ENCODE data around the gene LAMTOR3.

Gene LAMTOR3

GRCh38 chr4:99861120-99861905, 32.9 kb downstream of the LAMTOR3 start:
- DNase-seq (ENCODE audit: low read depth): no peak

GRCh38 chr4:99860521-99860920, 33.7 kb downstream of the LAMTOR3 start:
- no peak for DNase-seq (ENCODE audit: low read depth)

DNA sequence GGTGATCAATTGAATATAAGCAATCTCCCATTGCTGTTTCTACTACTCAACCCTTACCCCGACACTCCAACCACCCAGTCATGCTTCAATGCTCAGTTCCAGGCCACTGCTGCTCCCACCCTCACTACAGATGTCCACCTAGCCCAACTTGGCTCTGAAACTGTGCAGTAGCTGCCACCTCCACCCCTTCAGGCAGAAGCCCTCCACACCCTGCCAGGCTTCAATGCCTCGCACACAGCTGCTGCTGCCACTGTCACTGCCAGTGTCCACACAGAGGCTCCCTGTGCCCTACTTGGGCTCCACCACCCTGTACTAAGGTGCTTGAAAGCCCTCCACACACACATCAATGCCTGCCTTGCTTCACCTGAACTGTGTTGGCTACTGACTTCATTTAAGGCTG, 34.6 kb downstream of the LAMTOR3 start:
- DNase-seq (ENCODE audit: low read depth): no peak

GRCh38 chr4:99857307-99857706, 36.9 kb downstream of the LAMTOR3 start:
- DNase-seq (ENCODE audit: low read depth): no peak

GRCh38 chr4:99856166-99856565, 38.1 kb downstream of the LAMTOR3 start:
- DNase-seq (ENCODE audit: low read depth): peak; percentile 43

GRCh38 chr4:99855678-99856077, 38.5 kb downstream of the LAMTOR3 start:
- no peak for DNase-seq (ENCODE audit: low read depth)

DNA sequence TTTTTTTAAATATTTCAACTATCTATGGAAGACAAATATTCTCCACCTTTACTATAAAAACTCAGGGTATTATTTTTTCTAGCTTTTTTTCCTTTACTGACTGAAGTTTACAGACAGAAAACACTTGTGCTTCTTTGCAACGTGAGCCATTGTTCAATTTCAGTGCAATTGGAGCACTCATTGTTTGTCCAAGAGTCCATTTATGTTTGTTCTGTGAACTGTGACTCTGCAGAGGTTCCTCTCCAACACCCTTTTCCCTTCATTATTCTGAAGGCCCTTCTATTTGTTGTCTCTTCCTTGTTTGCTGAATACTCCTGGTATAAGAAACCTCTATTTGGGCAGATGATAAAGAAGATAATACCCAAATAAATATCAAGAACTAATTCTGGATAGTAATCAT, 40.2 kb downstream of the LAMTOR3 start:
- DNase-seq (ENCODE audit: low read depth): no peak

DNA sequence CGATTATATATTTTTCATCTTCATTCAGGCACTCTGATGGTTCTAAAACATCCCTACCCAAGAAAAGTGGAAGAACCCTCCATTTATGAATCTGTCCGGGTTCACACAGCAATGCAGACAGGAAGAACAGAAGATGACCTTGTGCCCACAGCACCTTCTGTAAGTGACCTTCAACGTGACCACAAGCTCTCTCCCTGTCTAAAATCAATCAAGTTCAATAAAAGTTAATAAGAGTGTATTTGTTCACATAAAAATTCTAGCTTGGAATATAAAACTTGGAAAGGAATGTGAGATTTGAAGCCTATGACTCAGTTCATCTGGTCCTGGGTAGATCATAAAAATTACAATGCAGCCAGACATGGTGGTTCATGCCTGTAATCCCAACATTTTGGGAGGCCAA, 41.0 kb downstream of the LAMTOR3 start:
- no peak for DNase-seq (ENCODE audit: low read depth)

DNA sequence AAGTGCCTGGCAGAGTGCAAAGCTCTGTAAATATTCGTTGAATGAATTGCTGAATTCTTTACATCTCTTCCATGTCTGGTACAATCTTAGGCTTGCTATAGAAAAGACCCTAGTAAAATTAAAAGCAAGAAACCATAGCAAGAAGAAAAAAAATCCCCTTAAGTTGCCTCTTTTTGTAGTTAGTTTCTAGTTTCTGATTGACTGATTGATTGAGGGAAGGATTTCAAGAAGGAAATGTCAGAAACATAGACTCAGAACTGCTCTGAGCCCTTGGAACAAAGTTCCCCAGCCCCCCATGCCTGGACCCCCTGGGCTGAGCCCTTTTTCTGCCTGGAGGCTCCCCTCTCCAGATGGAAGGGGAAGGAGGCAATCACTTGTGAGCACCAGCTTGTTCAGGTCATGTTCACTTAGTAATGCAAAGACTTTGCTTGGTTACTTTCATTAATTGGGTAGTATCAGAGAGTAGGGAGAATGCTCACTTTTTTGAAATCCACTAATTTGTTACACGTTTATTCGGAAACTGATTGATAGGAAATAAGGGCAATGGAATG, 42.0 kb downstream of the LAMTOR3 start:
- no peak for DNase-seq (ENCODE audit: low read depth)

GRCh38 chr4:99848591-99849001, 45.6 kb downstream of the LAMTOR3 start:
- no peak for DNase-seq (ENCODE audit: low read depth)

DNA sequence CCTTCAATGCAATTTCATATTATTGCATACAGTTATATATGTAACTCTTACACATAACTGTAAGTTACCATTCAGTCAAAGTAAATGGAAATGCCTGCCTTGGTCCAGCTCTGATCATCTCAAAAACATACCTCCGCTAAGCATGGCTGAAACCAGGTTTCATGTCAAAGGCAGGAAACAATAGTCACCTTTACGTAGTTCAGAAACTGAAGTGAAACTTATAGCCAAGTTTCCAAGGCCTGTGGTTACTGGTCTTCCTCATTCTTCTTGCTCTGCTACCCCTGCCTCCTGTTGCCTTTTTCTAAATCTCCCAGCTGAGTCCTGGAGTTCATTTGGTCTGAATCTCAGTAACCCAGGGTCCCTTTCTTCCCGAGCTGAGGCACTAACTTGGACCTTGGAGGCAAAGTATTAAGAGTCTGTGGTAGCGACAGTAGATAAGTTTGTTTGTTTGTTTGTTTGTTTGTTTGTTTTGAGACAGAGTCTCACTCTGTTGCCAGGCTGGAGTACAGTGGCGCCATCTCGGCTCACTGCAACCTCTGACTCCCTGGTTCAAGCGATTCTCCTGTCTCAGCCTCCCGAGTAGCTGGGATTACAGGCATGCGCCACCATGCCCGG, 46.8 kb downstream of the LAMTOR3 start:
- DNase-seq (ENCODE audit: low read depth): no peak

DNA sequence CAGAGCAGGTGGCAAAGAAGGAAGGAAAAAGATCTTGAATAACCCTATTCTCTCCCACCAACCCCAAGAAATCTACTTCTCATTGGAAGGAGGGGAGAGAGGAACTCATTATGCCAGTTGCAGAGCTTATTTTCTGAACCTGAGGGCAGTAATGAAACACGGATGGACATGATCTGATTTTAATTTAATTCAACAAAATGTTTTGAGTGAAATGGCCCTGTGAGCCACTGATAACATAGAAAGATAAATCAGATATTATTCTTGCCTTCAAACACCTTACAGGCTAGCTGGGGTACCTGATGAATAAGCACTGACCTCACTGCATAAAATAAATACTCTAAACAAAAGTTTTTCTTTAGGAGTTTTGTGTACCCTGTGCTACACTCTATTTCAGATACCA, 47.3 kb downstream of the LAMTOR3 start:
- DNase-seq (ENCODE audit: low read depth): no peak

GRCh38 chr4:99845708-99846469, 48.3 kb downstream of the LAMTOR3 start:
- DNase-seq (ENCODE audit: low read depth): no peak

- no peak for DNase-seq (ENCODE audit: low read depth)
These were observed 49.0 kb downstream of the LAMTOR3 start for GRCh38 chr4:99845179-99845578.

GRCh38 chr4:99844048-99844447, 50.2 kb downstream of the LAMTOR3 start:
- no peak for DNase-seq (ENCODE audit: low read depth)

DNA sequence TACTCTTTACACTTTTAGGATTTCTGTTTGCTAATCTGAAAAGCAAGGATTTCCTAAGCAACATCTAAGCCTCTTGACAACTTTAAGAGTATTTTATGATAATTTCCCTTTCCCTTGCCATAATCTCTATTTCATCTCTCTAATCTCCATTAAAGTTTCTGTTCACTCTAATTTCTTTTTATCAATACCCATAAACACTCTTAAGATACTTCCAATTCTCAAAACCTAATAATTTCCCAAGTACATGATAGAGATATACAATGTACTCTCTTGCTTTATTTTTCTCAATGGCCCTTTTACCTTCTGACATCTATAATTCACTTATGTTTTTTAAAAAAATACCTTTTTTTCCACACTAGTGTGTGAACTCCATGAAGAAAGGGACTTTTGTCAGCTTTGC, 50.8 kb downstream of the LAMTOR3 start:
- DNase-seq (ENCODE audit: low read depth): no peak

- DNase-seq (ENCODE audit: low read depth): no peak
These were observed 53.1 kb downstream of the LAMTOR3 start for GRCh38 chr4:99841129-99841528.

DNA sequence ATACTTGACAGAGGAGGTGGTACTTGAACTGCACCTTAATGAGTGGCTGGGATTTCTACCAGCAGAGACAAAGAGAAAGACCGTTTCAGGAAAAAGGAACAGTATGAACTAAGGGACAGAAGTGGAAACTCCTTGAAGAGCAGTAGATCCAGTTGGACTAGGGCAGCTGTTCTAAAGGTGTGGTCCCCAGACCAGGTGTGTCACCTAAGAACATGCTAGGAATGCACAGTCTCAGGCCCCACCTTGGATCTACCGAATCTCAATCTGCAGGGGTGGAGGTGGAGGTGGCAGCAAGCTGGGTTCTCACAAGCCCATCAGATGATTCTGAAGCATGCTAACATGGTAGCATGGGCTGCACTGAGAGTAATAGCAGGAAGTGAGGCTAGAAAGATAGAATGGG, 55.3 kb downstream of the LAMTOR3 start:
- no peak for DNase-seq (ENCODE audit: low read depth)

- no peak for DNase-seq (ENCODE audit: low read depth)
These were observed 58.3 kb downstream of the LAMTOR3 start for GRCh38 chr4:99835942-99836341.

DNA sequence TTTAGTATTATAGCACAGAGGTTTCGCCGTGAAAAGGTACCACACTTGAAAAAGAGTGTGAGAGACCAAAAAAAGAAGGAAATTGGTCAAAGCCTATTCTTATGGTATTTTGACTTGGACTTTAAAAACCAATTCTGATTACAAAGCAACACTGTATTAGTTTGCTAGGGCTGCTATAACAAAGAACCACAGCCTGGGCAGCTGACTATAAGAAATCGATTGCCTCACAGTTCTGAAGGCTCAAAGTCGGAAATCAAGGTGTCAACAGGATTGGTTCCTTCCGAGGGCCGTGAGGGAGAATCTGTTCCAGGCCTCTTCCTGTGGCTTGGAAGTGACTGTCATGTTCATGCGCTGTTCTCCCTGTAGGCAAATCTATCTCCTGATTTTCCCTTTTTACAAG, 59.7 kb downstream of the LAMTOR3 start:
- no peak for DNase-seq (ENCODE audit: low read depth)

DNA sequence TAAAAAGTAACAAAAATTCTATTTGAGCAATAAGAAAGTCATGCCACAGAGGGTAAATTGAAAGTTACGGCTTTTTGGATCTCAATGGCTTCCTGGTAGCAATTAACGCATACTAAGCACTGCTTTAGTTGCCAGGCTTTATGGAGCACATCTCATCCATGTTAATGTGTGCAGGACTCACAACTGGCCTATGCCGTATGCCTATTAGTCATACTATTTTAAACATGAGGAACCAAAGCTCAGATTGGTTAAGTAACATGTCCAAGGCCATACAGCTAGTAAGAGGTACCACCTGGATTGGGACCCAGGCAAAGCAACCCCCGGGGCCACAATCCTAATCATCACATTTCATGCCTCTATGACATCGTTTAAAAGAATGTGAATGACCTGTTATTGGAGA, 60.5 kb downstream of the LAMTOR3 start:
- no peak for DNase-seq (ENCODE audit: low read depth)

DNA sequence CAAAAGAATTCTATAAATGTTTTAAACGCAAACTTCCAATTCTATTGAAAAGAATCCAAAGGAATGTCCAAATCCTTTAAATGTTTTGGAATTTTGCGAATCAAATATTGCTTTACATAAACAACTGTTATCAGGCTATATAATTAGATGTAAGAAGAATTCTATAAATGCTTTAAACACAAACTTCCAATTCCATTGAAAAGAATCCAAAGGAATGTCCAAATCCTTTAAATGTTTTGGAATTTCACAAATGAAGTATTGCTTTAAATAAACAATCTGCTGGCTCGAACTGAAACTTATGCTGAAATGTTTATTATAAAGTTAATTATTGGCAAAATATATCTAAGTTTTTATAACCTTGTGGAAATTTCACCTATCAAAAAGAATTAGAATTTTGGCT, 61.5 kb downstream of the LAMTOR3 start:
- no peak for DNase-seq (ENCODE audit: low read depth)

GRCh38 chr4:99832321-99832720, 61.9 kb downstream of the LAMTOR3 start:
- no peak for DNase-seq (ENCODE audit: low read depth)
